ENCODE measurements around the gene PDE3A. TPM values are rescaled to one million over a fixed set of nuclear protein-coding genes. Genes with fewer than 3 reads are reported as not detected.
"Not testable (repeated sequence)": the region's sequence is repeated elsewhere in the genome, so short reads cannot be mapped to it uniquely, and the experiment has no call there.

The PDE3A gene
- polyA plus RNA-seq, 1 donor: 7.9 TPM

GRCh38 chr12:20374795-20375194 is 6.5 kb downstream of the PDE3A start:
- DNase-seq (ENCODE audit: low read depth): no peak

- no peak for DNase-seq (ENCODE audit: low read depth)
Measured at GRCh38 chr12:20375560-20375959, 7.2 kb downstream of the PDE3A start.

- DNase-seq (ENCODE audit: low read depth): no peak
Measured at GRCh38 chr12:20376984-20377383, 8.6 kb downstream of the PDE3A start.

GRCh38 chr12:20377750-20378149 is 9.4 kb downstream of the PDE3A start:
- DNase-seq (ENCODE audit: low read depth): no peak

- DNase-seq (ENCODE audit: low read depth): no peak
Measured at GRCh38 chr12:20382117-20382516, 13.8 kb downstream of the PDE3A start.

- DNase-seq (ENCODE audit: low read depth): no peak
Measured at GRCh38 chr12:20383612-20384011, 15.3 kb downstream of the PDE3A start.

GRCh38 chr12:20384836-20385235 is 16.5 kb downstream of the PDE3A start:
- not testable (repeated sequence) for DNase-seq (ENCODE audit: low read depth)

- DNase-seq (ENCODE audit: low read depth): no peak
Measured at GRCh38 chr12:20390846-20391245, 22.5 kb downstream of the PDE3A start.

- DNase-seq (ENCODE audit: low read depth): no peak
Measured at GRCh38 chr12:20392339-20392738, 24.0 kb downstream of the PDE3A start.

- no peak for DNase-seq (ENCODE audit: low read depth)
Measured at GRCh38 chr12:20393707-20394106, 25.4 kb downstream of the PDE3A start.

- no peak for DNase-seq (ENCODE audit: low read depth)
Measured at GRCh38 chr12:20395791-20396550, 27.6 kb downstream of the PDE3A start.

- no peak for DNase-seq (ENCODE audit: low read depth)
Measured at GRCh38 chr12:20398686-20399085, 30.3 kb downstream of the PDE3A start.

- DNase-seq (ENCODE audit: low read depth): no peak
Measured at GRCh38 chr12:20400003-20400402, 31.7 kb downstream of the PDE3A start.

- no peak for DNase-seq (ENCODE audit: low read depth)
Measured at GRCh38 chr12:20403230-20403629, 34.9 kb downstream of the PDE3A start.

- no peak for DNase-seq (ENCODE audit: low read depth)
Measured at GRCh38 chr12:20404576-20405346, 36.4 kb downstream of the PDE3A start.

GRCh38 chr12:20409607-20410377 is 41.5 kb downstream of the PDE3A start:
- no peak for DNase-seq (ENCODE audit: low read depth)

- DNase-seq (ENCODE audit: low read depth): no peak
Measured at GRCh38 chr12:20410734-20411133, 42.4 kb downstream of the PDE3A start.

- no peak for DNase-seq (ENCODE audit: low read depth)
Measured at GRCh38 chr12:20411345-20411744, 43.0 kb downstream of the PDE3A start.

- DNase-seq (ENCODE audit: low read depth): no peak
Measured at GRCh38 chr12:20415028-20415427, 46.7 kb downstream of the PDE3A start.

GRCh38 chr12:20415641-20416040 is 47.3 kb downstream of the PDE3A start:
- DNase-seq (ENCODE audit: low read depth): no peak

GRCh38 chr12:20420557-20420956 is 52.2 kb downstream of the PDE3A start:
- no peak for DNase-seq (ENCODE audit: low read depth)

- no peak for DNase-seq (ENCODE audit: low read depth)
Measured at GRCh38 chr12:20421421-20421820, 53.1 kb downstream of the PDE3A start.
